ENCODE measurements around the gene B9D1. TPM values are rescaled to one million over a fixed set of nuclear protein-coding genes. Genes with fewer than 3 reads are reported as not detected.

B9D1 gene
- total and polyA plus RNA-seq, 7 donors, result 6.6 to 22.4 (median 15.2) TPM

DNA sequence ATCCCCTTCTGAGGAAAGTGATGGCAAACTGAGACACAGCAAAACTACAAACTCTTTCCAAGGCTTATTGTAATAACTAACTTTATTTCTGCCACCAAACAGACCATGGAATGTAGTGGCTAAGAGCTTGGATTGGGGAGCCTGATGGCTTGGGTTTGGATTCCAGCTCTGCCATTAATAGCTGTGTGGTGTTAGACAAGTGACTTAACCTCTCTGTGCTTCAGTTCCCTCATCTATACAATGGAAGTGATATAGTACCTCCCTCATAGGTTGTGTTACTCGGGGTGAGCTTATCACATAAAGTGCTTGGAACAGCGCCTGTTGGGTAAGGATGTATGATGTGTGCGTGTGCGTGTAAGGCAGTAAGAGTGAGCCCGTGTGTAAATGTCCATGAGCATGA is 42.6 kb upstream of the B9D1 start:
- H3K9me3 ChIP-seq, result no peaks in the 10 kb centered on the region
- no peak overlapping the region for H3K4me3 ChIP-seq
- H3K4me1 ChIP-seq, result peaks cover 0 to 17% (median 11%) of the 10 kb centered on the region in 4 donors
- no peak for DNase-seq
- 94 to 96% methylated on average over 5 of the region's 5 CpGs for WGBS, 2 donors
- TF ChIP-seq POLR2AphosphoS5 (IDR thresholded peaks at IDR 0.05), result no peak
- TF ChIP-seq EP300 (IDR thresholded peaks at IDR 0.05), result no peak
- TF ChIP-seq, protein P1, sequence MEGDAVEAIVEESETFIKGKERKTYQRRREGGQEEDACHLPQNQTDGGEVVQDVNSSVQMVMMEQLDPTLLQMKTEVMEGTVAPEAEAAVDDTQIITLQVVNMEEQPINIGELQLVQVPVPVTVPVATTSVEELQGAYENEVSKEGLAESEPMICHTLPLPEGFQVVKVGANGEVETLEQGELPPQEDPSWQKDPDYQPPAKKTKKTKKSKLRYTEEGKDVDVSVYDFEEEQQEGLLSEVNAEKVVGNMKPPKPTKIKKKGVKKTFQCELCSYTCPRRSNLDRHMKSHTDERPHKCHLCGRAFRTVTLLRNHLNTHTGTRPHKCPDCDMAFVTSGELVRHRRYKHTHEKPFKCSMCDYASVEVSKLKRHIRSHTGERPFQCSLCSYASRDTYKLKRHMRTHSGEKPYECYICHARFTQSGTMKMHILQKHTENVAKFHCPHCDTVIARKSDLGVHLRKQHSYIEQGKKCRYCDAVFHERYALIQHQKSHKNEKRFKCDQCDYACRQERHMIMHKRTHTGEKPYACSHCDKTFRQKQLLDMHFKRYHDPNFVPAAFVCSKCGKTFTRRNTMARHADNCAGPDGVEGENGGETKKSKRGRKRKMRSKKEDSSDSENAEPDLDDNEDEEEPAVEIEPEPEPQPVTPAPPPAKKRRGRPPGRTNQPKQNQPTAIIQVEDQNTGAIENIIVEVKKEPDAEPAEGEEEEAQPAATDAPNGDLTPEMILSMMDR (IDR thresholded peaks at IDR 0.05), result no peak
- TF ChIP-seq POLR2A (IDR thresholded peaks at IDR 0.05), result no peak
- intact Hi-C loops (cut with DNase I), result no loop called here
- no peaks in the 10 kb centered on the region for H3K27me3 ChIP-seq
- H3K36me3 ChIP-seq, result no peaks in the 10 kb centered on the region
- no peak overlapping the region for H3K27ac ChIP-seq

DNA sequence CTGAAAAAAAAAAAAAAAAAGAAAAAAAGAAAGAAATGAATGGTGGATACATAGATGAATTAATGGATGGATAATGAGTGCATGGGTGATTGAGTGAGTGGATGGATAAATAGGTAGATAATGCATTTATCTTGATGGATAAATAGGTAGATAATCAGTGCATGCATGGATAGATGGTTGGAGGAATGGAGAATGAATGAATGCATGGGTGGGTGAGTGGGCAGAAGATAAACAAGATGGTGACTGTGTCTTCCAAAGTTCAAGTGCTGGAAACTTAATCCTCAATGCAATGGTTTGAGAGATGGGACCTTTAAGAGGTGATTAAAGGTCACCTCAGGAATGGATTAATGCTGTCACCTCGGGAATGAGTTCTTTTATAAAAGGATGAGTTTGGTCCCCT is 41.7 kb upstream of the B9D1 start:
- no peaks in the 10 kb centered on the region for H3K27me3 ChIP-seq
- no peaks in the 10 kb centered on the region for H3K36me3 ChIP-seq
- WGBS, 2 donors, result 64 to 80% methylated on average over 1 of the region's 1 CpG
- peaks cover 0 to 20% (median 11%) of the 10 kb centered on the region in 4 donors for H3K4me1 ChIP-seq
- no peak for DNase-seq
- no peak overlapping the region for H3K27ac ChIP-seq
- H3K4me3 ChIP-seq, result no peak overlapping the region
- intact Hi-C loops (cut with DNase I), result no loop called here
- TF ChIP-seq, protein P1 (IDR thresholded peaks at IDR 0.05), result no peak
- TF ChIP-seq POLR2A (IDR thresholded peaks at IDR 0.05) (no peak), POLR2AphosphoS5 (IDR thresholded peaks at IDR 0.05) (no peak), EP300 (IDR thresholded peaks at IDR 0.05) (no peak)
- H3K9me3 ChIP-seq, result no peaks in the 10 kb centered on the region

DNA sequence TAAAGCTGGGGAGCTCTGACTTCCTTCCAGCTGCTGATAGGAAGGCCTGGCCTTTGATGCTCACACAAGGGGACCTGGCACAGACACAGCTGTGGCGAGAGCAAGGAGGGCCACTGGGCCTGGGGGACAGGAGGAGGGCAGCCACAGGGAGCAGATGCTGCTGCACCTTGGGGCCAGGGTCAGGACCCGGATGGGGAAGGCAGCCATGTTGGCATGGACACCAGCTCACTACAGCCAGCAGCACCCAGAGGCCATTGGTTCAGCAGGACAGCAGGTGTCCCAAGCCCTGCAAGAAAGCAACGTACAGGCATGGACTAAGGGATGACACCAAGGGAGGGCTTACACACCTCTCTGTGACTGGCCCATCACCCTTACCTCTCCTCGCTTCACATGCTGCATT is 40.5 kb upstream of the B9D1 start:
- peak; percentile 51 for DNase-seq

DNA sequence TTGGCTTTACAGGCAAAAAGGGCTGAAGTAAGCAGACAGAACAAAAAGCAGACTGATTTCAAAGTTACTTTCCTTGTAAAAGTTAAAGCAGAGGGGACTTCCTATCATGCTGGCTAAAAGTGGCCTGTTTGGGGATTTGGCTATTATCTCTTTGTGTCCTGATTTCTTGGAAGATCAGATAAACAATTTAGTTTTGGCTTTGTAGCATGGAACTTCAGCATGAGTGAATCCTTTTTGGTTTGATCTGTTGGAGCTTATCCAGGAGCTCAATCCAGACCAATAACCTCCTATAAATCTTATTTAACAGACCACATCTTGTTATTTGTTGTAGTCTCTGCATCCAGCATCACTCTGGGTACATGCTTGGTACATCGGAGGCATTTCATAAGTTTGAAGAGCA is 39.6 kb upstream of the B9D1 start:
- intact Hi-C loops (cut with DNase I), result no loop called here
- Histone ChIP-seq H3K9me3 (no peaks in the 10 kb centered on the region), H3K27me3 (no peaks in the 10 kb centered on the region), H3K27ac (peak overlapping the region; percentile 24 to 46 (median 33)), H3K4me1 (peaks cover 0 to 37% (median 26%) of the 10 kb centered on the region in 4 donors), H3K4me3 (no peak overlapping the region), H3K36me3 (no peaks in the 10 kb centered on the region)
- TF ChIP-seq POLR2A (IDR thresholded peaks at IDR 0.05) (no peak), EP300 (IDR thresholded peaks at IDR 0.05) (no peak), POLR2AphosphoS5 (IDR thresholded peaks at IDR 0.05) (no peak)
- TF ChIP-seq, protein P1 (IDR thresholded peaks at IDR 0.05), result no peak
- peak; percentile 10 for DNase-seq
- 74 to 84% methylated on average over 1 of the region's 1 CpG for WGBS, 2 donors

More for the DNA sequence above, 40.5 kb upstream of the B9D1 start:
- Histone ChIP-seq H3K36me3 (no peaks in the 10 kb centered on the region), H3K4me1 (peaks cover 0 to 30% (median 18%) of the 10 kb centered on the region in 4 donors), H3K27me3 (no peaks in the 10 kb centered on the region), H3K9me3 (no peaks in the 10 kb centered on the region), H3K27ac (no peak overlapping the region), H3K4me3 (no peak overlapping the region)
- TF ChIP-seq POLR2A (IDR thresholded peaks at IDR 0.05), result no peak
- TF ChIP-seq, protein P1 (IDR thresholded peaks at IDR 0.05), result no peak
- no peak for TF ChIP-seq EP300 (IDR thresholded peaks at IDR 0.05)
- TF ChIP-seq POLR2AphosphoS5 (IDR thresholded peaks at IDR 0.05), result no peak
- 92 to 96% methylated on average over 4 of the region's 4 CpGs for WGBS, 2 donors
- intact Hi-C loops (cut with DNase I), result no loop called here

Data from sigmoid colon (tissue), 7 donors.